ENCODE data around the gene USB1. TPM values are rescaled to one million over a fixed set of nuclear protein-coding genes. Genes with fewer than 3 reads are reported as not detected.
A peak's percentile ranks its signal among the peaks of the same experiment; 100 is the strongest.

USB1 gene
- total and polyA plus RNA-seq, 4 donors: 8.9 to 40.7 (median 28.3) TPM

- TF ChIP-seq, protein P1, sequence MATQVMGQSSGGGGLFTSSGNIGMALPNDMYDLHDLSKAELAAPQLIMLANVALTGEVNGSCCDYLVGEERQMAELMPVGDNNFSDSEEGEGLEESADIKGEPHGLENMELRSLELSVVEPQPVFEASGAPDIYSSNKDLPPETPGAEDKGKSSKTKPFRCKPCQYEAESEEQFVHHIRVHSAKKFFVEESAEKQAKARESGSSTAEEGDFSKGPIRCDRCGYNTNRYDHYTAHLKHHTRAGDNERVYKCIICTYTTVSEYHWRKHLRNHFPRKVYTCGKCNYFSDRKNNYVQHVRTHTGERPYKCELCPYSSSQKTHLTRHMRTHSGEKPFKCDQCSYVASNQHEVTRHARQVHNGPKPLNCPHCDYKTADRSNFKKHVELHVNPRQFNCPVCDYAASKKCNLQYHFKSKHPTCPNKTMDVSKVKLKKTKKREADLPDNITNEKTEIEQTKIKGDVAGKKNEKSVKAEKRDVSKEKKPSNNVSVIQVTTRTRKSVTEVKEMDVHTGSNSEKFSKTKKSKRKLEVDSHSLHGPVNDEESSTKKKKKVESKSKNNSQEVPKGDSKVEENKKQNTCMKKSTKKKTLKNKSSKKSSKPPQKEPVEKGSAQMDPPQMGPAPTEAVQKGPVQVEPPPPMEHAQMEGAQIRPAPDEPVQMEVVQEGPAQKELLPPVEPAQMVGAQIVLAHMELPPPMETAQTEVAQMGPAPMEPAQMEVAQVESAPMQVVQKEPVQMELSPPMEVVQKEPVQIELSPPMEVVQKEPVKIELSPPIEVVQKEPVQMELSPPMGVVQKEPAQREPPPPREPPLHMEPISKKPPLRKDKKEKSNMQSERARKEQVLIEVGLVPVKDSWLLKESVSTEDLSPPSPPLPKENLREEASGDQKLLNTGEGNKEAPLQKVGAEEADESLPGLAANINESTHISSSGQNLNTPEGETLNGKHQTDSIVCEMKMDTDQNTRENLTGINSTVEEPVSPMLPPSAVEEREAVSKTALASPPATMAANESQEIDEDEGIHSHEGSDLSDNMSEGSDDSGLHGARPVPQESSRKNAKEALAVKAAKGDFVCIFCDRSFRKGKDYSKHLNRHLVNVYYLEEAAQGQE (IDR thresholded peaks at IDR 0.05): no peak
- TF ChIP-seq HNF4A (conservative IDR thresholded peaks at IDR 0.05) (peak; percentile 30 to 46), FOXA1 (IDR thresholded peaks at IDR 0.05) (no peak)
Measured at GRCh38 chr16:57952909-57953308, 48.3 kb upstream of the USB1 start (continued).

DNA sequence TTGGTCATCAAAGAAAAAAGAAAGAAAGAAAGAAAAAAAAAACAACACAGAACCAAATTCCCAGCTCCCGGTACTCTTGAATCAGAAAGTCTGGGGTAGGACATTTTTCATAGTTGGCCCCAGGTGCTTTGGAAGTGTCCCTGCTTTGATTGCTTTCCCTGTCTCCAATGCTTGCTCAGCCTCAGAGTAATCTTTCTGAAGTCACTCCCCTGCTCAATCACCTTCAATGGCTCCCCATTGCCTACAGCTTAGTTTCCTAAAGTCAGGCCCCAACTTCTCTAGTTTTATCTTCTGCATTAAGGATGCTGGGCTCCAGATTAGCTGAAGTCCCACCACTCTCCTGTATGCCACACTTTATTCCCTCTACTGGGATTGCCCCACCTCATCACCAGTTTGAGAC lies 47.4 kb upstream of the USB1 start:
- TF ChIP-seq NR2F2 (IDR thresholded peaks at IDR 0.05) (no peak), EGR1 (IDR thresholded peaks at IDR 0.05; ENCODE audit: low read depth in 2 of 2) (no peak), SP1 (IDR thresholded peaks at IDR 0.05) (no peak), GABPA (IDR thresholded peaks at IDR 0.05 in 1 of 2, conservative IDR thresholded peaks at IDR 0.05 in 1 of 2) (no peak), TAF1 (conservative IDR thresholded peaks at IDR 0.05) (no peak), YY1 (IDR thresholded peaks at IDR 0.05) (no peak), HNF4G (IDR thresholded peaks at IDR 0.05) (no peak), ATF3 (IDR thresholded peaks at IDR 0.05) (no peak), RAD21 (IDR thresholded peaks at IDR 0.05) (no peak), FOXA2 (IDR thresholded peaks at IDR 0.05) (no peak), FOXA1 (IDR thresholded peaks at IDR 0.05) (no peak), RXRA (IDR thresholded peaks at IDR 0.05) (no peak), JUND (IDR thresholded peaks at IDR 0.05) (no peak), HNF4A (conservative IDR thresholded peaks at IDR 0.05) (no peak)
- TF ChIP-seq, protein P2, sequence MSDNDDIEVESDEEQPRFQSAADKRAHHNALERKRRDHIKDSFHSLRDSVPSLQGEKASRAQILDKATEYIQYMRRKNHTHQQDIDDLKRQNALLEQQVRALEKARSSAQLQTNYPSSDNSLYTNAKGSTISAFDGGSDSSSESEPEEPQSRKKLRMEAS (IDR thresholded peaks at IDR 0.05): no peak
- TF ChIP-seq, protein P1 (IDR thresholded peaks at IDR 0.05): no peak
- TF ChIP-seq, protein P3, sequence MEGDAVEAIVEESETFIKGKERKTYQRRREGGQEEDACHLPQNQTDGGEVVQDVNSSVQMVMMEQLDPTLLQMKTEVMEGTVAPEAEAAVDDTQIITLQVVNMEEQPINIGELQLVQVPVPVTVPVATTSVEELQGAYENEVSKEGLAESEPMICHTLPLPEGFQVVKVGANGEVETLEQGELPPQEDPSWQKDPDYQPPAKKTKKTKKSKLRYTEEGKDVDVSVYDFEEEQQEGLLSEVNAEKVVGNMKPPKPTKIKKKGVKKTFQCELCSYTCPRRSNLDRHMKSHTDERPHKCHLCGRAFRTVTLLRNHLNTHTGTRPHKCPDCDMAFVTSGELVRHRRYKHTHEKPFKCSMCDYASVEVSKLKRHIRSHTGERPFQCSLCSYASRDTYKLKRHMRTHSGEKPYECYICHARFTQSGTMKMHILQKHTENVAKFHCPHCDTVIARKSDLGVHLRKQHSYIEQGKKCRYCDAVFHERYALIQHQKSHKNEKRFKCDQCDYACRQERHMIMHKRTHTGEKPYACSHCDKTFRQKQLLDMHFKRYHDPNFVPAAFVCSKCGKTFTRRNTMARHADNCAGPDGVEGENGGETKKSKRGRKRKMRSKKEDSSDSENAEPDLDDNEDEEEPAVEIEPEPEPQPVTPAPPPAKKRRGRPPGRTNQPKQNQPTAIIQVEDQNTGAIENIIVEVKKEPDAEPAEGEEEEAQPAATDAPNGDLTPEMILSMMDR (IDR thresholded peaks at IDR 0.05; ENCODE audit: low read depth, low read length, missing input control): no peak
- TF ChIP-seq, protein P4, sequence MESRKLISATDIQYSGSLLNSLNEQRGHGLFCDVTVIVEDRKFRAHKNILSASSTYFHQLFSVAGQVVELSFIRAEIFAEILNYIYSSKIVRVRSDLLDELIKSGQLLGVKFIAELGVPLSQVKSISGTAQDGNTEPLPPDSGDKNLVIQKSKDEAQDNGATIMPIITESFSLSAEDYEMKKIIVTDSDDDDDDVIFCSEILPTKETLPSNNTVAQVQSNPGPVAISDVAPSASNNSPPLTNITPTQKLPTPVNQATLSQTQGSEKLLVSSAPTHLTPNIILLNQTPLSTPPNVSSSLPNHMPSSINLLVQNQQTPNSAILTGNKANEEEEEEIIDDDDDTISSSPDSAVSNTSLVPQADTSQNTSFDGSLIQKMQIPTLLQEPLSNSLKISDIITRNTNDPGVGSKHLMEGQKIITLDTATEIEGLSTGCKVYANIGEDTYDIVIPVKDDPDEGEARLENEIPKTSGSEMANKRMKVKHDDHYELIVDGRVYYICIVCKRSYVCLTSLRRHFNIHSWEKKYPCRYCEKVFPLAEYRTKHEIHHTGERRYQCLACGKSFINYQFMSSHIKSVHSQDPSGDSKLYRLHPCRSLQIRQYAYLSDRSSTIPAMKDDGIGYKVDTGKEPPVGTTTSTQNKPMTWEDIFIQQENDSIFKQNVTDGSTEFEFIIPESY (IDR thresholded peaks at IDR 0.05): no peak
- H3K4me3 ChIP-seq (ENCODE audit: low read depth in 1 of 3, low read length in 3 of 3): no peak overlapping the region
- WGBS: 98% methylated on average over 1 of the region's 1 CpG
- no peak for DNase-seq (ENCODE audit: low spot score)
- no peak overlapping the region for H3K27ac ChIP-seq (ENCODE audit: low read depth in 1 of 2, low read length in 2 of 2)
- no peak overlapping the region for H3K9ac ChIP-seq (ENCODE audit: low read depth in 1 of 2, low read length in 2 of 2)
- H3K4me1 ChIP-seq (ENCODE audit: control insufficient read depth in 4 of 4, insufficient read depth in 4 of 4, low read length in 3 of 4): no peaks in the 10 kb centered on the region
- no peaks in the 10 kb centered on the region for H3K36me3 ChIP-seq (ENCODE audit: control insufficient read depth in 4 of 4, insufficient read depth in 3 of 4, low read depth in 1 of 4, low read length in 3 of 4)
- H3K9me3 ChIP-seq (ENCODE audit: control insufficient read depth in 4 of 4, low read length in 3 of 4): no peaks in the 10 kb centered on the region
- no peaks in the 10 kb centered on the region for H3K27me3 ChIP-seq (ENCODE audit: control insufficient read depth in 4 of 4, insufficient read depth in 4 of 4, low read length in 3 of 4)

Data from liver (tissue), 9 donors.